Smooth muscle cell (in vitro differentiated cells): ENCODE measurements around the gene CEP112. TPM values are rescaled to one million over a fixed set of nuclear protein-coding genes. Genes with fewer than 3 reads are reported as not detected.

ENCODE experiments used
- DNase-seq: peaks from one replicate; lab custom pipeline; 2025; ENCODE audit not compliant: unreplicated experiment; lab: John Stamatoyannopoulos, UW
- H2AFZ ChIP-seq: fragments of 200-600 bp; sonication (generic); 2 replicates; pipeline ENCODE4 v1.6.0; 2016; ENCODE audit warnings: antibody characterized with exemption, low read depth, mild to moderate bottlenecking
- H3F3A ChIP-seq: fragments of 200-600 bp; sonication (generic); 2 replicates; pipeline ENCODE4 v1.6.0; 2017; ENCODE audit warnings: antibody characterized with exemption, low read depth
- H3K27ac ChIP-seq: fragments of 200-600 bp; sonication (generic); 2 replicates; pipeline ENCODE4 v1.5.1; 2016; ENCODE audit warnings: low read depth, mild to moderate bottlenecking
- H3K27me3 ChIP-seq: fragments of 200-600 bp; sonication (generic); 2 replicates; pipeline ENCODE4 v1.6.1; 2016; ENCODE audit warnings: low read depth, mild to moderate bottlenecking
- H3K36me3 ChIP-seq: fragments of 200-600 bp; sonication (generic); 2 replicates; pipeline ENCODE4 v1.5.1; 2016; ENCODE audit warnings: low read depth
- H3K4me1 ChIP-seq: fragments of 200-600 bp; sonication (generic); 2 replicates; pipeline ENCODE4 v1.5.1; 2016; ENCODE audit warnings: low read depth
- H3K4me2 ChIP-seq: fragments of 200-600 bp; sonication (generic); 2 replicates; pipeline ENCODE4 v1.6.0; 2016; ENCODE audit warnings: mild to moderate bottlenecking
- H3K4me3 ChIP-seq: fragments of 200-600 bp; sonication (generic); 2 replicates; pipeline ENCODE4 v1.5.1; 2016; ENCODE audit warnings: mild to moderate bottlenecking
- H3K79me2 ChIP-seq: fragments of 200-600 bp; sonication (generic); 2 replicates; pipeline ENCODE4 v1.6.0; 2016; ENCODE audit warnings: low read depth, mild to moderate bottlenecking
- H3K9ac ChIP-seq: fragments of 200-600 bp; sonication (generic); 2 replicates; pipeline ENCODE4 v1.6.0; 2016; ENCODE audit warnings: low read depth
- H3K9me3 ChIP-seq: fragments of 200-600 bp; sonication (generic); replicated peaks from 2 replicates; pipeline ENCODE4 v1.5.1; 2016; ENCODE audit warnings: low read depth
- H4K20me1 ChIP-seq: fragments of 200-600 bp; sonication (generic); 2 replicates; pipeline ENCODE4 v1.6.0; 2016; ENCODE audit warnings: low read depth
- CTCF ChIP-seq: fragments of 200-600 bp; sonication (generic); IDR thresholded peaks from 2 replicates; pipeline ENCODE4 v1.5.1; 2017; ENCODE audit warnings: borderline replicate concordance, mild to moderate bottlenecking, antibody characterized with exemption; ENCODE audit not compliant: insufficient read depth, poor library complexity, severe bottlenecking
- WGBS: methylation state at CpG from one replicate; pipeline ENCODE4 v1.1.7; 2016; ENCODE audit warnings: low lambda C conversion rate; 5-methylcytosine and 5-hydroxymethylcytosine counted together
- polyA plus RNA-seq: library from polyadenylated mRNA; unstranded; fragments of >200 nt; fragmentation: Nextera tagmentation; extraction: Ambion mirVana; gene quantifications from 2 replicates; pipeline ENCODE4 v1.2.1, GENCODE V29; 2016
- total RNA-seq: library from RNA; depleted of rRNA; stranded (reverse); fragments of >200 nt; gene quantifications from 2 replicates; pipeline ENCODE4 v1.2.3, GENCODE V29; 2014

CEP112 gene
- total RNA-seq (8.3 and 11.6 TPM in 2 replicates), polyA plus RNA-seq (8.7 and 9.9 TPM in 2 replicates)

GRCh38 chr17:66191593-66192377 lies at the start of gene CEP112:
TSS of gene CEP112 (minus strand) at chr17:66192133.
- H3K4me3 ChIP-seq = peak within 1 kb of the TSS; percentile 73
- under 1% methylated on average over 67 of the region's 83 CpGs for WGBS
- no peak for TF ChIP-seq CTCF
- no peaks in the 10 kb centered on the region for H3K9me3 ChIP-seq
- peak within 1 kb of the TSS; percentile 84 for H3K9ac ChIP-seq
- peak within 1 kb of the TSS; percentile 93 for H2AFZ ChIP-seq
- no peaks in the 10 kb centered on the region for H3K27me3 ChIP-seq
- peaks cover 26% of the 10 kb centered on the region for H4K20me1 ChIP-seq
- peaks cover 9% of the 10 kb centered on the region for H3F3A ChIP-seq
- peaks cover 35% of the 10 kb centered on the region for H3K79me2 ChIP-seq
- peaks cover 14% of the 10 kb centered on the region for H3K4me1 ChIP-seq
- H3K36me3 ChIP-seq = no peaks in the 10 kb centered on the region
- peak within 1 kb of the TSS; percentile 95 for H3K4me2 ChIP-seq
- H3K27ac ChIP-seq = peak within 1 kb of the TSS; percentile 83
- DNase-seq = peak; percentile 61

DNA sequence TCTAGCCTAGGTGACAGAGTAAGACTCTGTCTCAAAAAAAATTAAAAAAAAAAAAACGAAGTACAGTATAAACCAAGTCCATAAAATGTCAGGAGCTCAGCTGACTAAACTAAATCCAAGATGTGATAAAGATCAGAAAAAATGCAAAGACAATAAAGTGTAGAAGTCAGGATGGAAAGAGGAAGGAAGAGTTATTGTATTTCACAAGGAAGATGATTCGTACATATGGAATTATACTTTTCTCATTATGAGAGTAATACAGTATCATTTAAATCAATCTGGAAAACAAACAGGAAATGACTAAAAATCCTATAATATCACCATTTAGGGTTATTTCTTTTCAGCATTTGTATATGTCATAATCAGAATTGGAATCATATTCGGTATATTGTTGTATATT lies 48.7 kb upstream of the CEP112 start:
- no peaks in the 10 kb centered on the region for H3K4me1 ChIP-seq
- H3K4me2 ChIP-seq = no peak overlapping the region
- H3K9ac ChIP-seq = no peak overlapping the region
- no peaks in the 10 kb centered on the region for H3K9me3 ChIP-seq
- no peak overlapping the region for H3K27ac ChIP-seq
- no peaks in the 10 kb centered on the region for H3F3A ChIP-seq
- H3K36me3 ChIP-seq = no peaks in the 10 kb centered on the region
- WGBS = 85% methylated on average over 3 of the region's 3 CpGs
- no peaks in the 10 kb centered on the region for H3K79me2 ChIP-seq
- H2AFZ ChIP-seq = no peak overlapping the region
- no peaks in the 10 kb centered on the region for H3K27me3 ChIP-seq
- TF ChIP-seq CTCF = no peak
- DNase-seq = no peak
- H3K4me3 ChIP-seq = no peak overlapping the region
- no peaks in the 10 kb centered on the region for H4K20me1 ChIP-seq

DNA sequence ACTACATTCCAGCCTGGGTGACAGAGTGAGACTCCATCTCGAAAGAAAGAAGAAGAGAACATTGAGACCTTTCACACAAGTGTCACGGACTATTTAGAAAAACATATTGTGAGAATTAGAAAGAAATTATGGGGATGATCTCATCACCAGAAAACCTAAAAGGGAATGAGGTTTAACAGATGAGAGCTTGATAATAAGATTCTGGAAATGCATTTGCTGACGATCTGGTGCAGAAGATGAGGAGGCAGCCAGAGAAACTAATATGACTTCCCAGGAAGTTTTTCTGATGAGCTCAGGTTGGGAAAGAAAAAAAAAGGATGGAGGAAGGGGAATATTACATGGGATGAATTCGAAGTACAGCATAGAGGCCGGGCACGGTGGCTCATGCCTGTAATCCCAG lies 48.1 kb upstream of the CEP112 start:
- no peaks in the 10 kb centered on the region for H3K36me3 ChIP-seq
- H3K79me2 ChIP-seq = no peaks in the 10 kb centered on the region
- no peak overlapping the region for H3K9ac ChIP-seq
- no peak for TF ChIP-seq CTCF
- no peak for DNase-seq
- WGBS = 93% methylated on average over 6 of the region's 6 CpGs
- no peaks in the 10 kb centered on the region for H3F3A ChIP-seq
- no peak overlapping the region for H3K4me3 ChIP-seq
- H3K27ac ChIP-seq = no peak overlapping the region
- H2AFZ ChIP-seq = no peak overlapping the region
- no peaks in the 10 kb centered on the region for H3K9me3 ChIP-seq
- no peak overlapping the region for H3K4me2 ChIP-seq
- no peaks in the 10 kb centered on the region for H3K4me1 ChIP-seq
- no peaks in the 10 kb centered on the region for H3K27me3 ChIP-seq
- H4K20me1 ChIP-seq = no peaks in the 10 kb centered on the region

DNA sequence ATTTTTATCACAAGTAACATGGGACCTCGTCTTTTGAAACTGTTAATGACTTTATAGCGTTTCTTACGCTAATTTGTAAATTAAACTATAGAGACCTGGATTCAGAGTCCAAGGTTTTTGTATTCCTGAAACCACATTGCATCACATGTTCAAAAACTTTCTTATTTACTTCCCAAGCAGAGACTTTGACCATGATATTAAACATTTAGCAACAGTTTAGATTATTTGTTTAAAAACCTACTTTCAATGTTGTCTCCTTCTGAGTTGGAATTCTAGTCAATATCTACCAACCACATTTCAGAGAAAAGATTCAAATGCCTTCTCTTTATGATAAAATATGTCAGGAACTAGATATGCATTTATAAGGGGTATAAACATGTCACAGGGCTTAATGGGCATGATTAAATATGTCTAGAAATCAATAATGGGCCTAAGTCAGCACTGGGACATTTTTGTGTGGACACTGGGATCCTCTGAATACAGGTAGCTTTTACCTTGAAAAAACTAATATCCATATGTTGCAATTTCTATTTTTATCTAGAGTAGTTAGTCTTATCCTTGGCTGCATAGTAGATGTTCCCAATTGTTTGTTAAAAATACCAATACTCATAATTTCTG lies 43.6 kb upstream of the CEP112 start:
- no peaks in the 10 kb centered on the region for H3K4me1 ChIP-seq
- H3K36me3 ChIP-seq = no peaks in the 10 kb centered on the region
- H3K27me3 ChIP-seq = peaks cover 6% of the 10 kb centered on the region
- no peak for TF ChIP-seq CTCF
- H3F3A ChIP-seq = no peaks in the 10 kb centered on the region
- H3K9me3 ChIP-seq = no peaks in the 10 kb centered on the region
- no peak overlapping the region for H3K4me3 ChIP-seq
- H4K20me1 ChIP-seq = no peaks in the 10 kb centered on the region
- no peak overlapping the region for H3K27ac ChIP-seq
- DNase-seq = no peak
- no peak overlapping the region for H3K9ac ChIP-seq
- 96% methylated on average over 3 of the region's 3 CpGs for WGBS
- H3K79me2 ChIP-seq = no peaks in the 10 kb centered on the region
- no peak overlapping the region for H3K4me2 ChIP-seq
- no peak overlapping the region for H2AFZ ChIP-seq
